Cardiac septum (tissue), 1 donor: ENCODE data around the gene ATP2B2. TPM values are rescaled to one million over a fixed set of nuclear protein-coding genes. Genes with fewer than 3 reads are reported as not detected.

ENCODE experiments used
- DNase-seq: peaks from one replicate; pipeline ENCODE4 v3.0.0-alpha.2; 2020; ENCODE audit warnings: low spot score
- intact Hi-C: fragments of 100-400 bp; cut with DNase I; formaldehyde crosslinking; loops from one replicate; pipeline ENCODE4 v1.14.0; 2022
- total RNA-seq: library from RNA; stranded (reverse); fragmentation: NEBNext Ultra II Directional; extraction: Animal tissue kit (Norgen Biotek cat#: 25700); gene quantifications from one replicate; pipeline ENCODE4 v1.2.1, GENCODE V29; 2021
- donor health status: DM: no; HTN: no; CAD: no.

ATP2B2 gene
- total RNA-seq, 1 donor from 2014 or later = 0.13 TPM

- DNase-seq = no peak
- intact Hi-C loops = no loop called here
These were observed 44.3 kb downstream of the ATP2B2 start for GRCh38 chr3:10460951-10461545.

DNA sequence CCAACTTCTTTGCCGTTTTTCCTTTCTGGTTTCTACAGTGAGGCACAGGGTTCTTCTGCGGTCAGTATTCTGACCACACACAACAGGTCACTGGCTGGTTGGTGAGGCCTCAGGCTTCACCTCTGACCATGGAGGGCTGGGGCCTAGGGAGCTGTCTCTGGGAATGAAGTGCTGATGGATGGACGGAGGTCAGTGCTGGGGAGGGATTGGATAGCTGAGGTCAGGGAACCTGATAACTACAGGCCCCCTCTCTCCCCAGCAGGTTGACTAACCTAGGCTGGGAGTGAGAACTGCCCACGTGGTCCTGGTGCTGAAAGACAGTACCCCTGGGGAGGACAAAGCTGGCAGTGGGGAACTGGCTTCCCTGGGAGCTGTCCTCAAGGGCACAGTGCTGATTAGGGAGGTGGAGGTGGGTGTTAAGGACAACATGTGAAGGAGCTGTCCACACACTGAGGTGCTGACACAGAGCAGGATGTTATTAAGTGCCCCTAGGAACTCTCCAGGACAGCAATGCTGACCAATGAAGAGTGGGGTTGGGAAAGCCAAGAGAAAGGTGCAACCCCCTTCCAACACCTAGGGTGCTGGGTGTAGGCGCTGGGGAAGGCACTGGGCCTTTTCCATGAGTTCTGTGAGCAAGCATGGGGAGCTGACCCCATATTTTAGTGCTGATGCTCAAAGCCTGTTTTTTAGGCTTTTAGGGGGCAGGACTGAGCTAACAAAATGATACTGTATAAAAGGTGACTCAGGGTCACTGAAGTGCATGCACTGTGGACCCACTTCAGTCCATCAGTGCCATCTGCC, 45.2 kb downstream of the ATP2B2 start:
- intact Hi-C loops = no loop called here
- no peak for DNase-seq

DNA sequence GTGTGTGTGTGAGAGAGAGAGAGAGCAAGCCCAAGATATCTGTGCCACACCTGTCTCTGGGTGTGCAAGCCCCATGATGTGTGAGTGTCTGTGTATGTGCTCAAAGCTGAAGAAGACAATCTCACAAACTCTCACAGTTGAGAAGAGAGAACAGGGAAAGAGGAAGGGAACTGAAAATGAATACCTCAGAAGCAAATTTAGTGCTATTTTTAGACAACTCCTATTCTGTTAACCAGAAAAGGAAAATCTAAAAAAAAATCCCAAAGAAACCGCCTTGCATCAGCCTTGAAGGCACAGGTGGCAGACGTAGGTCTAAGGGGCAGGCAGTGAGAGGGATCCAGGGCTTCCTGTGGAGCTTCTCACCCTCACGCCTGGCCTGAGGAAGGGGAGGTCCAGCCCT, 47.8 kb downstream of the ATP2B2 start:
- DNase-seq = no peak
- intact Hi-C loops = no loop called here

- no peak for DNase-seq
- intact Hi-C loops = no loop called here
These were observed 48.4 kb downstream of the ATP2B2 start for GRCh38 chr3:10456981-10457380.

DNA sequence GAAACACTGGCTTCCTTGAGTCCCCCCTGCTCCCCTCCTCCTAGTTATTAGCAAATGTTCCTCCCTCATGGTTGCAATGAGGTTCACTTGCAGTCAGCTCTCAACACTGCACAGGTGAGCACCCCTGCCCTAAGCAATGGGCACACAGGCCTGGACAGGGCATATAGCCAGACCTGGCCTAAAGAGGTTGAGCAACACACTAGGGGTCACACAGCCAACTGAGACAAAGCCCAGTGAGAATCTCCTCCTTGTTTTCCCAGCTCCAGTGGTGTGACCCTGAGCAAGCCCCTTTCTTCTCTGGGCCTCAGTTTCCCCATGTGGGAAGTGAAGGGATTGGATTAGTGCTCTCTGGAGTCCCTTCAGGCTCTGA, 49.9 kb downstream of the ATP2B2 start:
- intact Hi-C loops = no loop called here
- no peak for DNase-seq

- DNase-seq = no peak
- intact Hi-C loops = no loop called here
These were observed 50.4 kb downstream of the ATP2B2 start for GRCh38 chr3:10454907-10455544.

DNA sequence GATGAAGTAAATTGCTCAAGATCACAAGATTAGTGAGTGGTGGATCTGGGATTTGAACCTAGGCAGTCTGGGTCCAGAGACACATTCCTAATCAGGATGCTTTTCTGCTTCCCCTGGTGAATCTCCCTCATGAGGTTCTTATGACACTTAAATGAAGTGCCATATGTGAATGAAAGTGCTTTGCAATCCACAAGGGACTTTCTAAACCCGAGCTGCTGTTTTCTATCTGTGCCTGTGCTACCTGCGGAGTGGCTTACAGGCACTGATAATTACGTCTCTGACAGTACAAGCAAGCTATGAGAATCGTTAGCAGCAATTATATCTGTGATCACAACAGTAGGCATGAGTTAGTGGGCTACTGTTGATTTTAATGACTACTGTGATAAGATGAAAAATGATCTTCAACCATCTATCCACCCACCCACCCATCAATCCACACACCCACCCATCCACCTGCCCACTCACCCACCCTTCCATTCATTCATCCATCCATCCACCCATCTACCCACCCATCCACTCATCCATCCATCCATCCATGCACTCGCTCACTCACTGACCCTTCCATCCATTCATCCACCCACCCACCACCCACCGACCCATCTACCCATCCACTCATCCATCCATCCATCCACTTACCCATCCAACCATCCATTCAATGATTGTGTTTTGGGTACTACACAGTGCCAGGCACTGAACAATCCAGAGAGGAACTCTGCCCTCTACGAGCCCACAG, 51.8 kb downstream of the ATP2B2 start:
- intact Hi-C loops = no loop called here
- no peak for DNase-seq

DNA sequence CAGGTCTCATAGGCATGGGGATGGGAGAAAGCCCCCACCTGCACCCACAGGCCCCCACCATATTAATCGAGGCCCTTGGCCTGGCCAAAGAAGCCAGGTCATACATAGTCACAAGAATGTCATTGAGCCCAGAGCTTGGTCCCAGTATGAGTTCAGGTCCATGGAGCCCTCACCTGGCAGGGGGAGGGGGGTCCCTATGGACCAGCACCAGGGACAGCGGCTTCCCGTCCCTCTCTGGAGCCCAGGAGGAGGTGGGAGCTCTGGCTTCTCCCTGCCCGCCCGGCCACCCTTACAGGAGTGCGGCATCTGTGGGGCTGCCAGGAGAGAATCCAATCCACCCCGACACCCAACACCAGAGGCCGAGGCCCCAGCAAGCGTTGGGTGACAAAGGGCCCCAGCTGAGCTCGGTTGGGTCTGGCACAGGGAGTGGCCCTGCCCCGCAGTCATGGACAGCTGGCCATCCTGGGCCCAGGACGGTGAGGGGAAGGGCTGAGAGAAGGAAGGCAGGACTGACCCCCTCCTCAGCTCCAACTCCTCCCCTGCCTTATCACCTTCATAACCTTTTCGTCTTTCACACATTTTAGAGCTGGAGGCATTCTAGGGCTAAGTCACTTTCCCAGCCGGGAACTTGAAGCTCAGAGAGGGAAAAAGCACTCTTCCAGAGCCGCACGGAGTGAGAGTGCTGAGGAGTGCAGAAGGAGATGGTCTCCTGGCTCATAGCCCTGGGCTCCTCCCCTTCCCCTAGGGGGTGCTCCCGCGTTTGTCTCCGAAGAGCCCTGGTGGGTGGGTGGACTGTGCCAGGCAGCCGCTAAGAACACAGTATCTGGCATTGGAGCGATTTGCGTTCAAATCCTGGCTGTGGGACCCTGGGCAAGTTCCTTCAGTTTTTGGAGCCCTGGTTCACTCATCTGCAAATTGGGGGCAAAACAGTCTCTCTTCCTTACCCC, 54.6 kb downstream of the ATP2B2 start:
- intact Hi-C loops = no loop called here
- no peak for DNase-seq

GRCh38 chr3:10449436-10449835, 56.0 kb downstream of the ATP2B2 start:
- DNase-seq = no peak
- intact Hi-C loops = no loop called here

DNA sequence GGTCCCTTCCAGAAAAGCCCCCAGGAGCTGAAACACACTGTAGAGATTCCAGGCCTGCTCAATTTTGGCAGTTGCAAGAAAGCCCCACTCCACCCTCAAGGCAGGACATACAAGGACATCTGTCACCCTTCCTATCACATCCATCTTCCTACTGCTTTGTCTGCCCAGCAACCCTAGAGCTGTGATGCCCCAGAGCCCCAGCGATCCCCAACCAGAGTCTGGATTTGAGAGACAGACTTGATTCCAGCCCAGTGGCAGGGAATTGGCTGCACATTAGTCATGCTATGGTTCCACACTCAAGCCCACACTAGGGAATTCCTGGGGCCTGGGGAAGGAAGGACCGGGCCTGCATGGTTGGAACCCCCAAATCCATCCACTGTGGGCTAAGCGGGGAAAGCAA, 56.8 kb downstream of the ATP2B2 start:
- intact Hi-C loops = no loop called here
- no peak for DNase-seq

DNA sequence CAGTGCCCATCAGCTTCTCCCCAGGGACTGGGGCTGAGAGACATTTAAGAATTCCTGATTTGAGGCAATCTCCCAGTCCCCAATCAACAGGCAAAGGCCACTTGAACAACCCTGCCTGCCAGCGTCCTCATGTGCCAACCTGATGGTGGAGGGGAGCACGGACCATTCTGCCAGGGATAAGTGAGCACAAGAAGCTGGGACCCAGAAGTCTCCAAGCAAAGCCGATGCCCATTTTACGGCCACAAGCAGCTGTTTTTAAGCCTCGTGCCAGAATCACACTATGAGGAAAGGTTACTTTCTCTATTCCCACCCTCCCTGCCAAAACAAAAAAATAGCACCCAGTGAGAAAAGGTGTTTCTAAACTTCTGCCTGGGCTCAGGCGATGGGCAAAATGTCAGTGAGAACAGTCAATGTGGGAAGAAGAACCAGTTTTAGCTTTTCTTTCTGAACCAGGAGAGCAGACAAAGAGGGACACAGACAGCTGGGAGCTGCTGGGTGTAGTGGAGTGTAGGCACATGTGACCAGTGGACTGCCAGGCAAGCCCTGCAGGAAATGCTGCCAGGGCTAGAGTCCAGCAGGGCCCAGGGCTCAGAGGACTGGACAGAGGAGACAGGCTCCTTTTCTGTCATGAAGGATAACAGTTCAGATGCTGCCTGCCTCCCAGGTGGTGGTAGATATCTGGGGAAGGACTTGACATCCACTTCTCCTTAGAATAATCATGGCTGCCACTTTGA, 57.7 kb downstream of the ATP2B2 start:
- DNase-seq = no peak
- intact Hi-C loops = no loop called here

DNA sequence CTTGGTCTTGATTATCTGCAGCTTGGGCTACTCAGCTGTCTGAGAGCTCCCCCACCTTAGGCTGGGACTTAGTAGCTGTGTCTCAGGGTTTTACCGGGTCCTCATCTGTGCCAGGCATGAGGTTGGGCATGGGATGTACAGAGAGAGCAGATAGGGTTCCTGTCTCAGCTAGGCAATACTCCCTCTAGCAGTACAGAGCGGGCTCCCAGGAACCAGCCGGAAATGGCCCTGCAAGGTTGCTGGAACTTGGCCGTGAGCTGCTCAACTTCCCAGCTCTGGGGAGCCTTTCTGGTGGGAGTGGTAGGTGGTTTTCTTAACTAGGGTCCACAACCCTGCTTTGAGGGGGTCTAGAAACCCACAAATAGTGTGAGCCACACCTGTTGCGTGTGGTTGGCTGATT, 58.3 kb downstream of the ATP2B2 start:
- intact Hi-C loops = no loop called here
- DNase-seq = no peak

GRCh38 chr3:10445561-10446175, 59.7 kb downstream of the ATP2B2 start:
- no peak for DNase-seq
- intact Hi-C loops = no loop called here

GRCh38 chr3:10444511-10444910, 60.9 kb downstream of the ATP2B2 start:
- intact Hi-C loops = no loop called here
- DNase-seq = no peak

DNA sequence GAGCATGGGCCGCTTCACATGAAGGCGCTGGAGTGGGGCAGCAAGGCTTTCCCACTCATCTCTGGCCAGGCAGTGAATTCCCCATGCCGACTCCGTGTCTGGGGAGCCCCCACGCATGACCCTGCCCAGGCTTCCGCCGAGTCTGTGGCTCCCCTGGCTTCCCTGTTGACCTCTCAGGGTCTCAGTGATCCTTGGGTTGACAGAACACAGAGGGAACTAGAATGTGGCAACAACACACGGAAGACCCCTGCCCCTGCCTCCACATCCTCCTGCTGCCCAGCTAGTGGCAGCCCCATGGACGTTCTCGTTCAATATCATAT, 61.3 kb downstream of the ATP2B2 start:
- intact Hi-C loops = no loop called here
- no peak for DNase-seq

- no peak for DNase-seq
- intact Hi-C loops = no loop called here
These were observed 61.9 kb downstream of the ATP2B2 start for GRCh38 chr3:10443272-10444109.

DNA sequence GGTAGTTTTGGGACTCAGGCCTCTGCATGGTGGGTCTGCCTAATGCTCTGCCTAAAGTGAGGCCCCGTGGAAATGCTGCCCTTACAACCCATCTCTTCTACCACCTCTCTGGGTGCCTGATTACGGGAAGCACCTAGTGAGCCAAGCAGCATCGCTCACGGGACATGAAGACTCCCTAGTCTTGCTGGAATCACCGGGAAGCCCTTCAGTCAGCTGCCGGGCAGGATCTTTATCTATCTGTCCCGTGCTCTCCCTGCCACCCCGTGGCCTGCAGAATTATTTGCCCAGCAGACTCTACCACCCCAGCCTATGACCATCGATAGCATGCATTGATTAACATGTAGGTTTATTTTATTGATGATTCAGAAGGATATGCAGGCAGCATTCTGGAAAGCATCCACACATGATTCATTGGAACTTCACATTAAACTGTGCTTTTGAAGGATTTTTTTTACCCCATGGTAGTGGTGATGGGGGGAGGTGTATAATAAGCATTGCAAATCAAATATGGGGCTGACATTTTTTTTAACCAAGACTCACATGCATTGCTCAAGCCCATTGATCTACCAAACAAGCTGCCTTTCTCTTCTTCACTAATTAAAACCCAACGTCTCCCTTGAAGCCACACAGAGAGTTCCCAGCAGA, 63.1 kb downstream of the ATP2B2 start:
- intact Hi-C loops = no loop called here
- DNase-seq = no peak
